HG03469 (cell line): Measurements from ENCODE around the gene MCM3AP.
"Not testable (repeated sequence)": the region's sequence is repeated elsewhere in the genome, so short reads cannot be mapped to it uniquely, and the experiment has no call there.

Experiments
- ATAC-seq: cut with Tn5 transposase; IDR thresholded peaks from one replicate; pipeline ENCODE4 v1.9.1; 2021; ENCODE audit warnings: mild to moderate bottlenecking, moderate library complexity, moderate number of reproducible peaks; ENCODE audit not compliant: unreplicated experiment

The MCM3AP gene

DNA sequence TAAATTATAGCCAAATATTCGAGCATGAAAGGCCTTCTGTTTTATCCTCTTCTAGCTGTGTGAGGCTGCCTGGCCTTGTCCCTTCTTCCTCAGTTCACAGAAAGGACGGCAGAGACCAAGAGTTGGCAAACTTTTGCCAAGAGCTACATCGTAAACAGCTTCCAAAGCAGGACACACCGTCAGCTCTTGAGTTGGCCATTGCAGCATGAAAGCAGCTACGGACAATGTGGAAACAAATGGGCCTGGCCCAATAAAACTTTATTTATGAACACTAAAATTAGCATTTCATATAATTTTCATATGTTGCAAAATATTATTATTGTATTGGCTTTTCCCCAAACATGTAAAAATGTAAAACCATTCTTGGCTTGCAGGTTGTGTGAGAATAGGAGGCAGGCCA, 27.5 kb upstream of the MCM3AP start:
- ATAC-seq: no peak

DNA sequence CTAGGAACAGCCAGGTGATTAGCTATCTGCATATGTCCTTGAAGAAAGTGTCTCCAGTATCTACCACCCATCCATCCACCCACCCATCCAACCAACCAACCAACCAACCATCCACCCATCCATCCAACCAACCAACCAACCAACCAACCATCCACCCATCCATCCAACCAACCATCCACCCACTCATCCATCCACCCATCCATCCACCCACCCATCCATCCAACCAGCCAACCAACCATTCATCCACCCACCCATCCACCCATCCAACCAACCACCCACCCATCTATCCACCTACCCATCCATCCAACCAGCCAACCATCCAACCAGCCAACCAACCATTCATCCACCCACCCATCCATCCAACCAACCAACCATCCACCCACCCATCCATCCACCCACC, 26.2 kb upstream of the MCM3AP start:
- no peak for ATAC-seq

DNA sequence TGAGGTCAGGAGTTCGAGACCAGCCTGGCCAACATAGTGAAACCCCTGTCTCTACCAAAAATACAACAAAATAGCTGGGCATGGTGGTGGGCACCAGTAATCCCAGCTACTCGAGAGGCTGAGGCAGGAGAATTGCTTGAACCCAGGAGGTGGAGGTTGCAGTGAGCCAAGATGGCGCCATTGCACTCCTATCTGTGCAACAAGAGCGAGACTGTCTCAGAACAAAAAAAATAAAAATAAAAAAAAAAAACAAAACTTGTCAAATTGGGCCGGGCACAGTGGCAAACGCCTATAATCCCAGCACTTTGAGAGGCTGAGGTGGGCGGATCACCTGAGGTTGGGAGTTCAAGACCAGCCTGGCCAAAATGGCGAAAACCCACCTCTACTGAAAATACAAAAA, 24.8 kb upstream of the MCM3AP start:
- not testable (repeated sequence) for ATAC-seq

DNA sequence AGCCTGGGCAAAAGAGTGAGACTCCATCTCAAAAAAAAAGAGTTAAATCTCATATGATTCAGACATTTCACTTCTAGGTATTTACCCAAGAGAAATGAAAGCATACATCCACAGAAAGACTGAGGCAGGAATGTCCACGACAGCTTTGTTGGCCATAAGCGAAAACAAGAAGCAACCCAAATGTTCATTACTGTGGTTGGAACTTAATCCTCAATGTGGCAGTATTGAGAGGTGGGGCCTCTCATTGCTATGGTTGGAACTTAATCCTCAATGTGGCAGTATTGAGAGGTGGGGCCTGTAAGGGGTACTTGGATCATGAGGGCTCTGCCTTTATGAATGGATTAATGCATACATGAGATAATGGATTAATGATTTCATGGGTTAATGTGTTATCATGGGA, 23.0 kb upstream of the MCM3AP start:
- no peak for ATAC-seq

DNA sequence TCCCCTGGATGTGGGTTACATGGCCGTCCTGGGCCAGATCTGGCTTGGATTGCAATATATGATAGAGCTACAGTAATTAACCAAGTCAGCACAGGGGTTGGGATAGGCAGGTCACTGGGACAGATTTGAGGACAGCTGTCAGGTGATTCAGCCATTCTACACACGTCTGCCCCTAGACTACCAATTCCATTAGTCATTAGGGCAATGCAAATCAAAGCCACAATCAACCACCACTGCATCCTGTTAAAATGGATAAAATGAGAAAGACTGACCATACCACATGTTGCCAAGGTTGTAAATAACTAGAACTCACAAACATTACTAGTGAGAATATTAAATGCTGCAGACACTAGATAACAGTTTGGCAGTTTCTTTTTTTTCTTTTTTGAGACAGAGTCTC, 22.2 kb upstream of the MCM3AP start:
- ATAC-seq: no peak

DNA sequence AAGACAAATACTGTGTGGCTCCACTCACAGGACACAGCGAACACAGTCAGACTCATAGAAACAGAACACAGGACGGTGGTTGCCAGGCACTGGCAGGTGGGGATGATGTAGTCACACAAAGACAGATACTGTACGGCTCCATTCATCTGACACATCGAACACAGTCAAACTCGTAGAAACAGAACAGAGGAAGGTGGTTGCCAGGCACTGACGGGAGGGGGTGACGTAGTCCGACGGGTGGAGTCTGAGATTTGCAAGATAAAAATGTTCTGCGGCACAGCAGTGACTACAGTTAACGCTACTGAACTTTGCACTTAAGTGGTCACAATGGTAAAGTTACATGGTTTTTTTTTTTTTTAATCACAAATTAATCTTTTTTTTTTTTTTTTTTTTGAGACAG, 19.5 kb upstream of the MCM3AP start:
- ATAC-seq: no peak

DNA sequence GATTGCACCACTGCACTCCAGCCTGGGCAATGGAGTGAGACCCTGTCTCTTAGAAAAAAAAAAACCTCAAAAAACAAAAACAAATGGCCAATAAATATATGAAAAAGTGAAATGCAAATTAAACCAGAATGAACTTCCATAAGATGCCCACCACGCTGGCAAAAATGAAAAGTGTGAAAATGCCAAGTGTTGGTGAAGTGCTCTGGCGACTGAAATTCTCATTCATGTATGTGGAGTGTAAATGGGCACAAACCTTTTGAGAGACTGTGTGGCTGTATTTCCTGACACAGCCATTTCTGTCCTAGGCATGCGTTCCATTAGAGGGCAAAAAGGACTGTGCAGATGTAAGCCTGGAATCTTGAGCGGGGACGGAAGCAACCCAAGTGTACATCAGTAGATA, 19.0 kb upstream of the MCM3AP start:
- no peak for ATAC-seq

DNA sequence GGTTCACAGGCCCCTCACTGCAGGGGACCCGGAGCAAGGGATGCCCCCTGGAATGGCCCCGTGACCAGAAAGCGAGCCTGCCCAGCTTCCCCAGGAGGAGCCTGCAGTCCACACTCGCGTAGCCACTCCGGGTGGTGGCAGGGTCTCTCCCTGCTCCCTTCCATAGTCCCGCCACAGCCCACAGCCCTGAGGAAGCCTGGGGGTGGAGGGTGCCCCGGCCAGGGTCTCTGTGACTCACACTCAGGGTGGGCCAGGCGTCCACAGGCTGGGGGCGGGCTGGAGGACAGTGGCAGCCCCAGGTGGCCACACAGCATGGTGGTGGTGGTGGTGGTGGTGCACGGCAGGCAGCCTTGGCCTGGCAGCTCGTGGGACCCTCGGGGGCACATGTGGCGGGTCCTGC, 16.3 kb upstream of the MCM3AP start:
- no peak for ATAC-seq

DNA sequence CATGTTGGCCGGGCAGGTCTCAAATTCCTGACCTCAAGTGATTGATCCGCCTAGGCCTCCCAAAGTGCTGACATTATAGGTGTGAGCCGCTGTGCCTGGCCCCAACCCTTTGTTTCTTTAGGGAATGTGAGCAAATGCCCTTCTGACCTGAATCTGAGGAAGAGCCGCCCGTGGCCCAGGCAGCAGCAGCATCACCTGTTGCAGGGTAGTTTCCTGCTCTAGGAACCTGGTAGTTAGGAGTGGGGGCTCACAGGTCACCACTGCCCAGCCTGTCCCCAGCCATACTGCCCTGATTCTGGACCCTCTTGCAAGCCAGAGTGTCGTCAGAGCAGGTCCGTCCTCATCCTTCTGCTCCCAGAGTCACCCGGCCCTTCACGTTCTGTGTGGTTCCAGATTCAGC, 13.8 kb upstream of the MCM3AP start:
- ATAC-seq: no peak

DNA sequence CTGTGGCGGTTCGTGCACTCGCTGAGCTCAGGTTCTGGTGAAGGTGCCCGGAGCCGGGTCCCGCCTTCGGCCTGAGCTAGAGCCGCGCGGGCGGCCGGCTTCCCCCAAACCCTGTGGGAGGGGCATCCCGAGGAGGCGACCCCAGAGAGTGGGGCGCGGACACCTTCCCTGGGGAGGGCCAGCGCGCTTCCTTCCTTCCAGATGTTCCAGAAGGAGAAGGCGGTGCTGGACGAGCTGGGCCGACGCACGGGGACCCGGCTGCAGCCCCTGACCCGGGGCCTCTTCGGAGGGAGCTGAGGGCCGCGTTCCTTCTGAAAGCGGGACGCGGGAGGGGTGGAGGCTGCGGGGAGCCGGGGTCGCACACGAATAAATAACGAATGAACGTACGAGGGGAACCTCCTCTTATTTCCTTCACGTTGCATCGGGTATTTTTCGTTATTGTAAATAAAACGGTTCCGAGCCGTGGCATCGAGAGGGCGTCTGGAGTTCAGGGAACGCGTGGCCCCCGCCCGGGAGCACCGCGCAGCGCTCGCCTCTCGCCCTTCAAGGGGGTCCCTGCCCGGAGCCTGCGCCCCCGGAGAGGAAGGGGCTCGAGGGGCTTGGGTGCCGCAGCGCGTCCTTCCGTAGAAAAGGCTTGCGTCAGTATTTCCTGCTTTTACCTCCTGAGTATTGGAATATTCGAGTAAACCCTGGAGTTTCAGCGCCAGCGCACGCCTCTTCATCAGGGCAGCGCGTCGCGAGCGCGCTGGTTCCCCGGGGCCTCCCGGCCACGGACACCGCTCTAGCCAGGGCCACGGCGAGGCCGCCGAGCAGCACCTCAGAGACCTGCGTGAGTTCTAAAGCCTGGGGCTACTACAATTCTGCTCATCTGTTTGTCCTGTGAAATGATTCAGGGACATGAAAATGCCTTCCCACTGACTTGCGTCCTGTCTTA, 12.2 kb upstream of the MCM3AP start:
- ATAC-seq: no peak

DNA sequence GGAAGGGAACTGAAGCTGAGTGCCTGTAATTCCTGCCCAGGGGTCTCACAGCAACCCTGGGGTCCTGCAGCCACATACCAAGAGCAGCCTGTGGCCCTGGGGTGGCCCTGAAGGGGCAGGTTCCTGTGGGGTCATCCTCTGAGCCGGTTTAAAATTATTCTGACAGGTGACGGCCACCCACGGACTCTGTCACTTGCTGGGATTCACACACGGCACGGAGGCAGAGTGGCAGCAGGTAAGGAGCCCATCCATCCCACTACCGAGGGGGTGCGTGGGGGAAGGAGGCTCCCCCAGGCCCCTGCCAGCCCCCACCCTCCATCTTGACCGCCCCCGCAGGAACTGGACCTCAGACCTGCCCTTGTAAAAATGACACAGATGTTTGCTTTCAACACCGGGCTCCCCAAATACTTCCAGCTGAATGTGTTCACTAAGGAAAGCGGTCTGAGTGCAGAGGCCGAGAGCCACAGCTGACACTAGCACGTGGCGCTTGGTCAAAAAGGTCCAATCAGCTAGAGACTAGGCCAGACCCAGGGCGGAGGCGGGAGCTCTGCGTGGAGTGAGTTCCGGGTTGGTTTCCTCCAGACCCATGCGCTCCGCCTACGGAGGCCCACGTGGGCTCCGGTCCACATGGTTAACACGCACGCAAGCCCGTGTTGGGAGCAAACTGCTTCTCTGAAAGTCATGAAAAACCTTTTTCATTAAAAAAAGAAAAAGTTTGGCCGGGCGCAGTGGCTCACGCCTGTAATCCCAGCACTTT, 10.8 kb upstream of the MCM3AP start:
- ATAC-seq: no peak

DNA sequence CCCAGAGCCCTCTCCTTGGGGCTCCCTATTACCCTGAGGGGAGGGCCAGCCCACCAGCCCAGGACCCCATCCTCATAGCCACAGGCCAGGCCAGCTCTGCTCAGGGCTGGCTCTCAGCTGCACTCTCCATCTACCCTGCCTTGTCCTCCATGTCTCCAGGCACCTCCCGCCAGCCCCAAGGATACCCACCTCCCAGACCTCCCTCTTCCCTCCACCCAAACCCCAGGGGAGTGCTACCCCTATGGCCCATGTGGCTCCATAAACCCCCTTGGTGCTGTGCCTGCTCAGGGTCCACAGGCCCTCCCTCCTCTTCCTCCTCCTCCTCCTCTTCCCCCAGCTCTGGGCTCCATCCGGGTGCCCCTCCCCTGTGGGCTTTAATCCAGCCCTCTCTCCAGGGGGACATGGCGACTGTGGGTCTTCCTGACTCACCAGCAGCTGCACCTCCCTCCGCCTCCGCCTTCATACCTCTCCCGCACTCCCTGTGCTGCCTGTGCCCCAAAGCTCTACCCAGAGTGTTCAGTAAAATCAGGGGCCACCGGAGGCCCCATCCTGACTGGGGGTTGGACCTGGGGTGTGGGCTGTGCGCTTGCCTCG, 9.9 kb upstream of the MCM3AP start:
- ATAC-seq: no peak

DNA sequence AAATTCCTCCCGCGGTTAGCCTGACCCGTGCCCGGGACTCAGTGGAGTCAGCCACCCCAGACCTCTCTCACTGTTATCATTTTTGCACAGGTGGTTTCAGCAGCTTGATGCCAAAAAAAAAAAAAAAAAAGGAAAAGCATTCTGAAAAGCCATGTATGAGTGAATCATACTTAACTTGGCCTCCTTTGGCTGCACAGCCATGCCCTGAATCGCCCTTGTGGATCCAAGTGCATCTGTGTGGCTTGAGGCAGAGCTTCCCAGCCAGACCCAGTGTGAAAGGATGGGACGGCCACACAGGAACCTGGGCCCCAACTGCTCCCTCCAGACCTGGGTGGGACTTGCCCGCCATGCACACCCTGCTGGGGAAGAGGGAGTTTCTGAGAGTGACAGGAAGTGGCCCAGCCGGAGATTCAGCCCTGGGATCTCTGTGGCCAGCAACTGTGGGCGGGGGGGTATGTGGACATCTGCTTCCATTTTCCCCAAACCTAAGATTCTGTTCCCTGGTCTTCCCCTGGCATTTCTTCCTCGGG, 9.3 kb upstream of the MCM3AP start:
- ATAC-seq: no peak

DNA sequence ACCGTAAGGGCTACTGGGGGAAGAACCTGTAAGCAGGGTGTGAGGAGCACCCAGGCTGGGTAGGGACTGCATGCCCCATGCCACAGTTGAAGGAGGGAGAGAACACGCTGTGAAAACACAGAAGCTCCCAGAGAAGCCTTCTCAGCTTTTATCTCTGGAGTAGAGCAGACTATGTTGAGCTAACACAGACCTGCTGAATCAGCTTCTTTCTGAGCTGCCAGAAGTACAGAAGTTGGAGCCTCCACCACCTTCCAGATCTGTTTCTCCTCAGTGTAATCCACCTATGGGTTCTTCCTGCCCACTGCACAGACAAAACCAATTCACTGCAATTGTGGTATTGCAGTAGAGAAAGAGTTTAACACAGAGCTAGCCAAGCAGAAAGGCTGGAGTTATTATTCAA, 6.2 kb upstream of the MCM3AP start:
- no peak for ATAC-seq

DNA sequence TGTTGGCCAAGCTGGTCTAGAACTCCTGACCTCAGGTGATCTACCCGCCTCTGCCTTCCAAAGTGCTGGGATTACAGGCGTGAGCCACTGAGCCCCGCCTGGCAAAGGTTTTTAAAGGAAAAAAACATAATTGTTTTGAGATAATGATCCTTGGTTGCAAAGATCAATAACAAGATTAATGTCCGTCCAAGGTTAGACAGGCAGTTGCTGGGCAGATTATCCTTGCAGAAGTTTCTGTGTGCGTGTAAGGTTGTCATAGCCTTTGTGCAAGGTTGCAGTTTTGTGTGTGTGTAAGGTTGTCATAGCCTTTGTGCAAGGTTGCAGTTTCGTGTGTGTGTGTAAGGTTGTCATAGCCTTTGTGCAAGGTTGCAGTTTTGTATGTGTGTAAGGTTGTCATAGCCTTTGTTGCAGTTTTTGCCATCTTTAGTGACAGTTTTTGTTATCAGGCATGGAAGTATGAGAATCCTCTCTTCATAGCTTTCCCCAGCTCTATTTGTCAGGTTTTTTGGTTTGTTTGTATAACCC, 4.3 kb upstream of the MCM3AP start:
- ATAC-seq: no peak

DNA sequence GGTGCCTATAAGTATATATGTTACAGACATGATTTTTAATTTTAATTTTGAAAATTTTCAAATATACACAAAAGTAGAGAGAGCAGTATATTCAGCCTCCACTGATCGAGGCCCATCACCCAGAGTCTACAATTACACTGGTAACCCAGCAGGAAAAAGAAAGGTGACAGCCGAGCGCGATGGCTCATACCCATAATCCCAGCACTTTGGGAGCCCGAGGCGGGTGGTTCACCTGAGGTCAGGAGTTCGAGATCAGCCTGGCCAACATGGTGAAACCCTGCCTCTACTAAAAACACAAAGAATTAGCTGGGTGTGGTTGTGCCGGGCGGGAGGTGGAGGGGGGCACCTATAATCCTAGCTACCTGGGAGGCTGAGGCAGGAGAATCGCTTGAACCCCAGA, 2.1 kb upstream of the MCM3AP start:
- ATAC-seq: no peak

DNA sequence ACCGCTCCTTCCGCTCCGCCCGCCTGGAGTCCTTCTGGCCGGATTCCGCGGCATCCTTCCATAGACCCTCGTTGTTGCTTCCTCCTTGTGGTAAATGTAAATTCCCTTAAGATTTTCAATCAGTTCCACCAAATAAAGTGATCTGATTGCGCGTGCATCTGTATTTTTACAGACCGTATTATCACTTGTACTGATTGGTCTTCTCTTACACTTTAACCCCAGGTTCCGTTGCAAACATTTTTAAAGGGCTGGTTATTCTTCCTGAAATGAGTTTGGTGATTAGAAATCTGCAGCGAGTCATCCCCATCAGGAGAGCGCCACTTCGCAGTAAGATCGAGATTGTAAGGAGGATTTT, 1.2 kb upstream of the MCM3AP start:
- ATAC-seq: peak; percentile 5

DNA sequence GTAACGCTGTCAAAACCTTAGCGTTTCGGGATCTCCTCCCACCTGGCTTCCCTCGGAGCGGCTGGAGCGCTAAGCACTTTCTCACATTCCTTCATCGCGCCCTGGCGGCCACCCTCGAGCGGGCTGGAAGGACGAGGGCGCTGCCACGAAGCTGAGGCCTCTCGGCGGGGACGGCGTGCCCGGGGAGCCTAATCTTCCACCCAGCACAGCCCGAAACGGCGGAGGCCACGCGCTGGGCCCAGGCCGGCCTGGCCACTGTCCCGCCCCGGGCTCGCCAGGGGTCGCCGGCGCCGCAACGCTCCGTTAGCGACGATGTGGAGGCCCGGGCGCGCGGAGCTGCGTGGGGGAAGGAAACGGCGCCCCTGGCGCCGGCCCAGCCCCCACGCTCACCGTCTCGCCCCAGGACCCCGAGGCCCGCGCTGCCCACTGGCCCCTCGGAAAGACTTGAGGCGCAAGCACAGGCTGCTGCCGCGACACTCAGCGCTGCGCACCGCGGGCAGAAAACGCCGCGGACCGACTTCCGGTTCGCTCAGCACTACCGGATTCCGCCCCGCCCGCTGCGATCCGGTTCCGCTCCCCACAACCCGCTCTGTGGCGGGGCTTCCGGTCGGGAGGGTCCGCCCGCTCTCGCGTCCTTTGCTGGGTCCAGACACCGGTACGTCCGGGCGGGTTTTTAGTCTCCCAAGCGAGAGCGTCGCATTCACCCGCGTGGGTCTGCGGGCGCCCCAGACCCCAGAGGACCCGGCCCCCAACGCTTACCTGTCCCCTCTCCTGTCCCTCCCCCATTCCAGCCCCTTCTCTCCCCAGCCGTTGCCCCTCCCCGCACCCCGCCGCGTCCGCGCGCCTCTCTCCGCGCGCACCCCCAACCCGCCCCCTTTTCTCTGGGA, 593 bp upstream of the MCM3AP start, which contains the start of gene YBEY:
TSS of gene YBEY (plus strand) at position 582 of the 887 bp plus-strand sequence. CDS start 572 bp downstream, outside the sequence.
- ATAC-seq: peak; percentile 35

DNA sequence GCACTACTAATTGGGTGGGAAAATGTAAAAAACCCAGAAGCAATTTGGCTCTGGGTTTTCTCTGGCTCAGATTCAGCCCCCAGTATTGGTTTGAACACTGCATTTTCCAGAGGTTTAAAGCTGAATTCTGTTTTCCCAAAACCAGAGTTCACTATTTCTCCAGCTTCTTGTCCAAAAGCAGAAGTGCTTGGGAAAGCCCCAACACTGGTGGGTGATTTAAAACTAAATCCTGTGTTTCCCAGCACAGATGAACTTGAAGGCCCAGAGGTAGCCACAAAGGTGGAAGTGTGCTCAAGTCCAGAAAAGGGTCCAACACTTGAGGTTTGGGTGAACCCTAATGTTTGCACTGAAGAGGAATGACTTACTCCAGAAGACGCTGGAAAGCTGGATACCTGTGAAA, 678 bp downstream of the MCM3AP start:
- no peak for ATAC-seq

DNA sequence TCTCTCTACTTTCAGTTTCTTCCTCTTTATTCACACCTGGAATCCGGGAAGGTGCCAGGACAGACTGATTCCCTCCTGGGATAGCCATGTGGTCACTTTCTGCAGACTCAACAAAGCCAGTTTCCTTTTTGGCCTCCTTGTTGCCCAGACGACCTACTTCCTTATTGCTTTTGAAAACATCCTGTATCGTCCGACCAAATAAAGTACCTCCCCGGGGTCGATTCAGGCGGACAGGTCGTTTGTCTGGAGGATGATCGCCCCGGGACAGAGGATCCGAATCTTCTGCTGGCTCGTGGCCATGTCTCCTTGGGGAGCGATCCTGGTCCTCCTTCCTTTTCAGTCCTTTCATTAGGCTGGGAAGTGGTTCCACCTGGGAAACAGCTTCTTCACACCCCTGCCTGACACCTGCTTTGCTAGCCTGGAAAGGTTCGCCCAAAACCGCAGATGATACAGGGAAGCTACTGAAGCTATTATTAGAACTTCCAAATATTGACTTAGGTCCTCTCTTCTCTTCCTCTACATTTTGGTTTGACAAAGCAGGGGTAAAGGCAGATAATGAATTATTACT, 1.2 kb downstream of the MCM3AP start:
- ATAC-seq: no peak
